Measurements from ENCODE around the gene EPHA3. TPM values are rescaled to one million over a fixed set of nuclear protein-coding genes. Genes with fewer than 3 reads are reported as not detected.

Gene EPHA3
- total RNA-seq, 2 donors from 2014 or later: 0.72 TPM; not detected in 1

DNA sequence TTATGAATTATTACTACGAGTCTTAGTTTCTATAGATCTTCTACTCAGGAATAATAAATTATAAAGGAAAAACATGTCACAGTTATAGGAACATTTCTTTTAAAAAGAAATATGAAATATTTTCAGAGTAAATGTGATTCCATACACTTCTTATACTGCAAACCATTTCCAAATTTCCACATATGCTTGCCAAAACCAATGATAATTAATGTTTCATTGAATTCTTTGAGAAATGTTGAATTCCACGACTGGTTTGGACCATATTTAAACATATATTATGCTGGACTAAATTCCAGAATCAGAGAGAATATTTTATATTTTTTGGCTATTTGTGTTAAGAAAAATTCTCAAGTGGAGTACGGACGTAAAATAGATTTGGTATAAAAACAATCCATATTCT, 144.6 kb downstream of the EPHA3 start:
- Mint-ChIP-seq H3K27ac (no peak overlapping the region), H3K9me3 (peaks cover 0 to 5% of the 10 kb centered on the region in 2 donors), H3K36me3 (no peaks in the 10 kb centered on the region)
- DNase-seq (ENCODE audit: low spot score in 2 of 2) (no peak), ATAC-seq (no peak)

- Mint-ChIP-seq H3K36me3 (no peaks in the 10 kb centered on the region), H3K9me3 (peaks cover 0 to 9% of the 10 kb centered on the region in 2 donors), H3K27ac (no peak overlapping the region)
- ATAC-seq (no peak), DNase-seq (ENCODE audit: low spot score in 2 of 2) (no peak)
These were observed 145.4 kb downstream of the EPHA3 start for GRCh38 chr3:89252860-89253259.

DNA sequence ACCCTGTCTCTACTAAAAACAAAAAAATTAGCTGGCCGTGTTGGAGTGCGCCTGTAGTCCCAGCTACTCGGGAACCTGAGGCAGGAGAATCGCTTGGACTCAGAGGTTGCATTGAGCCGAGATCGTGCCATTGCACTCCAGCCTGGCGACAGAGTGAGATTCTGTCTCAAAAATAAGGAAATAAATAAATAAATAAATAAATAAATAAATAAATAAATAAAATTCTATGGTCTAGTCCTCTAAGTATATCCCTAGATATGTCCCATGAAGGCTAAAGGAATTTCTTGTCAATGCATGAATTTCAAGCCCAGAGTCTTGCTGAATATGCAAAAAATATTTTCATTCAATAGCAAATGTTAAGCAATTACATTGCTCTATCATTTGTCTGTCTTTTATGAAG, 149.0 kb downstream of the EPHA3 start:
- ATAC-seq (no peak), DNase-seq (ENCODE audit: low spot score in 2 of 2) (no peak)
- Mint-ChIP-seq H3K36me3 (no peaks in the 10 kb centered on the region), H3K9me3 (peaks cover 4 to 16% of the 10 kb centered on the region in 2 donors), H3K27ac (no peak overlapping the region)

DNA sequence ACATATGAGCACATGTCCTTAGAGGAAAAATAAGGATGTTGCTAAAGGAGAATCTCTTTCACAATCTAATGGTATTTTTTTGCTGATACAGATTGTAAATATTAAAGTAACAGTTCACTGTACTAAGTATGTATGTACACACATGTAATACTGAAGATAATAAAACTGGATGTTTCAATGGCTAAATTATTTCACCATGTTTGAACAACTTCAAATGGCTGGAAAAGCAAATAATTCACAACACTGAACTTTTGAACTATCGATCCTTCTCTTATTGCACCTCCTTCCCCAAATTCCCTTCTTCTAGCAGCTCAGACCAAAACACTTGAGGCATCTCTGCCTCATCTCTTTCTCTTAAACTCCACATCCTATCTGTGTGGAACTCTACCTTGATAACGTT, 149.5 kb downstream of the EPHA3 start:
- H3K36me3 Mint-ChIP-seq: no peaks in the 10 kb centered on the region
- DNase-seq (ENCODE audit: low spot score in 2 of 2): no peak
- no peak for ATAC-seq

GRCh38 chr3:89260721-89261120, 153.3 kb downstream of the EPHA3 start:
- no peaks in the 10 kb centered on the region for H3K36me3 Mint-ChIP-seq
- no peak overlapping the region for H3K27ac Mint-ChIP-seq
- H3K9me3 Mint-ChIP-seq: peaks cover 13 to 22% of the 10 kb centered on the region in 2 donors
- no peak for ATAC-seq
- DNase-seq (ENCODE audit: low spot score in 2 of 2): no peak

More for the DNA sequence above, 149.5 kb downstream of the EPHA3 start:
- Mint-ChIP-seq H3K27ac (no peak overlapping the region), H3K9me3 (peaks cover 4 to 16% of the 10 kb centered on the region in 2 donors)

DNA sequence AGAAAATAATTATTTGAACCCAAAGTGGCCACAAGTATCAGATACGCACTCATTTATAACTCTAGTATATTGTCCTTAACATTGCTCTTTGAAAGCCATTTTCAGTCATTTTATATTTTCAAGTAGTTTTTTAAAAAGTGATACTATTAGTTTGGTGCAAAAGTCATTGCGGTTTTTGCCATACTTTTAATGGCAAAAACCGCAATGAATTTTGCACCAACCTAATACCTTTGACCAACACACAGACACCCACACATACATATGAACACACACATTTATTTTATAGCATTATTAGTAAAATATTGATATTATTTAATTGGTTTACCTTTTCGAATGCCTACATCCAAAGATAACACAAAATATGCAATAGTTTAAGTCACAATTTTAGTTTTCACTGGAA, 154.3 kb downstream of the EPHA3 start:
- H3K36me3 Mint-ChIP-seq: no peaks in the 10 kb centered on the region
- peaks cover 13 to 22% of the 10 kb centered on the region in 2 donors for H3K9me3 Mint-ChIP-seq
- ATAC-seq: no peak

DNA sequence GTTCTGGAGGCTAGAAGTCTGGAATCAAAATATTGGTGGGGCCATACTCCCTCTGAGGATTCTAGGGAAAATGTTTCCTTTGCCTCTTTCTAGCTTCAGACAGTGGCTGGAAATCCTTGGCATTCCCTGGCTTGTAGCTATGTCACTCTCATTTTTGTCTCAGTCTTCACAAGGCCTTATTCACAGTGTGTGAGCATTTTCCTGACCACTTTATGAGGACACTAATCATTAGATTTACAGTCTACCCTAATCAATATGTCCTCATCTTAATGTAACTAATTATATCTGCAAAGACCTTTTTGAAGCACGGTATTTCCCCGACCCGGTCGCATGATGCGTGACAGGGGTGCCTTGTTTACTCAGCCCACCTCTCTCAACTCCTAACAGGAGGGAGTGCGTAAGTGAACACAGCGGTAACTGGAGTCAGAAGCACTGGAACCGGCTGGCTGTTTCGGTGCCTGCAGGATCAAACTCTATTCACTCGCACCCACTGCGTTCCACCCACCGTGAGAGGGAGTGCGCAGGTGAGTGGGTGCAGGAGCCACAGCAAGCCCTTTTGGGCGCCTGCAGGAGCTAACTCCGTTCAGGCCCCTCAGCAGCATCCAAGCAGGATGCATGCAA, 155.0 kb downstream of the EPHA3 start:
- Mint-ChIP-seq H3K9me3 (peaks cover 13 to 16% of the 10 kb centered on the region in 2 donors), H3K36me3 (no peaks in the 10 kb centered on the region), H3K27ac (no peak overlapping the region)
- DNase-seq (ENCODE audit: low spot score in 2 of 2): no peak
- no peak for ATAC-seq

More for the DNA sequence above, 154.3 kb downstream of the EPHA3 start:
- no peak for DNase-seq (ENCODE audit: low spot score in 2 of 2)
- H3K27ac Mint-ChIP-seq: no peak overlapping the region

- Mint-ChIP-seq H3K27ac (no peak overlapping the region), H3K9me3 (peaks cover 13 to 16% of the 10 kb centered on the region in 2 donors), H3K36me3 (no peaks in the 10 kb centered on the region)
- ATAC-seq (no peak), DNase-seq (ENCODE audit: low spot score in 2 of 2) (no peak)
These were observed 156.7 kb downstream of the EPHA3 start for GRCh38 chr3:89264037-89264560.

DNA sequence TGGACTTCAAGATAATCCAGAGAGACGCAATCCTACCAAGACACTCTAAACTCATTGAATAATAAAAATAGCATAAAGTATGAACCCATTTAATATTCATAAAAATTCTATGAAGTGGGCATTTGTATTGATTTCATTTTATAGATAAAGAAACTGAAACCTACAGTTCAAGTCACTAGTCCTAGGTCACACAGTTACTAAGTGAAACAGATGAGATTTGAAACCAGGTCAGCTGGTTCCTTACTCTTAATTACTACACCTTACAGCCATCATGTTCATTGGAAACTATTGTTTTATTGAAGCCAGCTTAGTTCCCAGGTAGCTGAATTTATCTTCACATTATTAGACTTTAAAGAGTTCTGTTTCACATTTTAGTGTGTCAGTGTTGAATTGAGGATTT, 158.7 kb downstream of the EPHA3 start:
- DNase-seq (ENCODE audit: low spot score in 2 of 2) (no peak), ATAC-seq (no peak)
- Mint-ChIP-seq H3K36me3 (no peaks in the 10 kb centered on the region), H3K9me3 (peaks cover 10 to 13% of the 10 kb centered on the region in 2 donors), H3K27ac (no peak overlapping the region)

GRCh38 chr3:89268059-89268458, 160.6 kb downstream of the EPHA3 start:
- Mint-ChIP-seq H3K36me3 (no peaks in the 10 kb centered on the region), H3K27ac (no peak overlapping the region), H3K9me3 (peaks cover 8 to 14% of the 10 kb centered on the region in 2 donors)
- no peak for ATAC-seq
- DNase-seq (ENCODE audit: low spot score in 2 of 2): no peak

- Mint-ChIP-seq H3K36me3 (no peaks in the 10 kb centered on the region), H3K9me3 (peaks cover 0 to 7% of the 10 kb centered on the region in 2 donors), H3K27ac (no peak overlapping the region)
- DNase-seq (ENCODE audit: low spot score in 2 of 2) (no peak), ATAC-seq (no peak)
These were observed 162.8 kb downstream of the EPHA3 start for GRCh38 chr3:89270201-89270600.

DNA sequence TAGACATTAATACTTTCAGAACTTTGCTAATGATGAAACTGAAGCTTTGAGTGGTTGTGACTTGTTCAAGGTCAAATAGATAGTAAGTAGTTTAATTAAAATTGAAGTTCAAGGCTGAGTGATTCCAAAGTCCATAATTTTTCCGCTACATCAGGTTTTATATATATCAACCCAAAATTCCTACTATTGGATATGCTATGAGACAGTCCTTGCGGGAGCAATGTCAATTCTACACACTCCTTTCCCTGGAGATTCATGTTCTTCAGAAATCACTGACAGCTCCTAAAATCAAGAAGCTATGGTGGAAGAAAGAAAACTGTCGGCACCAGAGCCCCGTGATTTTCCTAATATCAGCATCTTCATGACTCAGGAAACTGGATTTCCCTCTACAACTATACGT, 167.6 kb downstream of the EPHA3 start:
- DNase-seq (ENCODE audit: low spot score in 2 of 2) (no peak), ATAC-seq (no peak)
- Mint-ChIP-seq H3K27ac (no peak overlapping the region), H3K9me3 (peaks cover 4 to 7% of the 10 kb centered on the region in 2 donors), H3K36me3 (no peaks in the 10 kb centered on the region)

- no peak for ATAC-seq
- H3K9me3 Mint-ChIP-seq: peaks cover 3 to 4% of the 10 kb centered on the region in 2 donors
- H3K36me3 Mint-ChIP-seq: no peaks in the 10 kb centered on the region
- no peak for DNase-seq (ENCODE audit: low spot score in 2 of 2)
- no peak overlapping the region for H3K27ac Mint-ChIP-seq
These were observed 168.7 kb downstream of the EPHA3 start for GRCh38 chr3:89276116-89276515.

DNA sequence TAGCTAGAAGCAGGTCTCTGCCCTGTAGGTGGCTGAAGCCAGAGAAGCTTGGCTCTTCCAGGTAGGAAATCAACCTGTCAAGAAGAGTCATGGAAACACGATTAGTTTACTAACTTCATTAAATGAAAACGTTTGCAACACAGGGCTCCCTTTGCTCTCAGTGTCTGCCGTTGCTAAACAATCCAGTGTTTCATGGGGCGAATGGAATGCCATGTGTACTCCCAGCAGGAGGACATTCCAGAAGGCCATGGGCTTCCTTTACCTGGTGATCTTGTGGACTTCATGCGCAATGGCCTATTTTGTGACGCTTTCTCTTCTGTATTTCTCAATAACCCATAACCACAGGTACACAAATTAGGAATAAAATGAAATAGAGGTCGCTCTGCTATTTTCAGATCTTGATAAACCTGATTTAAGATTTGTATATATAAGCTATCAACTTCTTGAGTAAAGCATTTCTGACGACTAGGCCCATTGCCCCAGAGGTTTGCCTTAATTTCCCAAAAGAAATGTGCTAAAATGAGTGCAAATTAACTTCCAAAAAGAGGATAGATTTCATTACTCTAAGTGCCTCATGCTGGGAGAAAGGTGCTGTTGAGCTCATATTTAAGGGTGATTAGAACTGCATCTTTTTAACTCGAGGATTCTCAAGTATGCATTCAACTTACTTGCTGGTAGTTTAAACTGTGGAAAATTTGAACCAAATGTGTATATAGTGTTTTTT, 171.0 kb downstream of the EPHA3 start:
- ATAC-seq (no peak), DNase-seq (ENCODE audit: low spot score in 2 of 2) (no peak)
- Mint-ChIP-seq H3K9me3 (peaks cover 0 to 4% of the 10 kb centered on the region in 2 donors), H3K27ac (no peak overlapping the region), H3K36me3 (no peaks in the 10 kb centered on the region)

- no peak overlapping the region for H3K27ac Mint-ChIP-seq
- peaks cover 0 to 8% of the 10 kb centered on the region in 2 donors for H3K9me3 Mint-ChIP-seq
- no peak for DNase-seq (ENCODE audit: low spot score in 2 of 2)
- no peak for ATAC-seq
- H3K36me3 Mint-ChIP-seq: no peaks in the 10 kb centered on the region
These were observed 172.9 kb downstream of the EPHA3 start for GRCh38 chr3:89280301-89280700.

- DNase-seq (ENCODE audit: low spot score in 2 of 2) (no peak), ATAC-seq (no peak)
- H3K36me3 Mint-ChIP-seq: peaks cover 0 to 4% of the 10 kb centered on the region in 2 donors
- peaks cover 5 to 13% of the 10 kb centered on the region in 2 donors for H3K9me3 Mint-ChIP-seq
- no peak overlapping the region for H3K27ac Mint-ChIP-seq
These were observed 173.5 kb downstream of the EPHA3 start for GRCh38 chr3:89280822-89281365.

- Mint-ChIP-seq H3K36me3 (peaks cover 0 to 4% of the 10 kb centered on the region in 2 donors), H3K27ac (no peak overlapping the region), H3K9me3 (peaks cover 23 to 26% of the 10 kb centered on the region in 2 donors)
- ATAC-seq: no peak
- DNase-seq (ENCODE audit: low spot score in 2 of 2): no peak
These were observed 180.6 kb downstream of the EPHA3 start for GRCh38 chr3:89287902-89288508.
